UCSD-AML1 (cell line): ENCODE measurements around the gene NDUFV3.
"Not testable (repeated sequence)": the region's sequence is repeated elsewhere in the genome, so short reads cannot be mapped to it uniquely, and the experiment has no call there.

Experiments
- DNase-seq: peaks from one replicate; lab custom pipeline; 2025; ENCODE audit not compliant: unreplicated experiment; lab: John Stamatoyannopoulos, UW

NDUFV3 gene

GRCh38 chr21:42883921-42884320 lies 9.2 kb upstream of the NDUFV3 start:
- DNase-seq = no peak

- DNase-seq = no peak
Measured at GRCh38 chr21:42887326-42887725, 5.8 kb upstream of the NDUFV3 start.

- no peak for DNase-seq
Measured at GRCh38 chr21:42892582-42892930, 553 bp upstream of the NDUFV3 start.

GRCh38 chr21:42900446-42900845 lies 7.3 kb downstream of the NDUFV3 start:
- DNase-seq = no peak

GRCh38 chr21:42903817-42904216 lies 10.7 kb downstream of the NDUFV3 start:
- no peak for DNase-seq

GRCh38 chr21:42905195-42905594 lies 12.1 kb downstream of the NDUFV3 start:
- DNase-seq = no peak

- no peak for DNase-seq
Measured at GRCh38 chr21:42906233-42906632, 13.1 kb downstream of the NDUFV3 start.

- not testable (repeated sequence) for DNase-seq
Measured at GRCh38 chr21:42908484-42908883, 15.4 kb downstream of the NDUFV3 start.

- DNase-seq = not testable (repeated sequence)
Measured at GRCh38 chr21:42911920-42912319, 18.8 kb downstream of the NDUFV3 start.

GRCh38 chr21:42913476-42913875 lies 20.4 kb downstream of the NDUFV3 start:
- DNase-seq = no peak

GRCh38 chr21:42918291-42918690 lies 25.2 kb downstream of the NDUFV3 start:
- DNase-seq = no peak

GRCh38 chr21:42921927-42922326 lies 28.8 kb downstream of the NDUFV3 start:
- DNase-seq = no peak

- DNase-seq = no peak
Measured at GRCh38 chr21:42922918-42923317, 29.8 kb downstream of the NDUFV3 start.

GRCh38 chr21:42923553-42924432 lies 30.7 kb downstream of the NDUFV3 start:
- peak; percentile 66 for DNase-seq

GRCh38 chr21:42924433-42924751 lies 31.3 kb downstream of the NDUFV3 start:
- DNase-seq = no peak

- DNase-seq = no peak
Measured at GRCh38 chr21:42925114-42925926, 32.2 kb downstream of the NDUFV3 start, which contains the start of gene ERVH48-1. TSS of gene ERVH48-1 (minus strand) at chr21:42925630. CDS start at chr21:42919006, 6,624 bp downstream.

- not testable (repeated sequence) for DNase-seq
Measured at GRCh38 chr21:42927474-42928200, 34.5 kb downstream of the NDUFV3 start.

GRCh38 chr21:42929969-42930368 lies 36.9 kb downstream of the NDUFV3 start:
- DNase-seq = no peak

GRCh38 chr21:42931560-42932235 lies 38.6 kb downstream of the NDUFV3 start:
- DNase-seq = no peak

- not testable (repeated sequence) for DNase-seq
Measured at GRCh38 chr21:42932378-42933136, 39.4 kb downstream of the NDUFV3 start.
